ENCODE data around the gene TCAP.

The TCAP gene

DNA sequence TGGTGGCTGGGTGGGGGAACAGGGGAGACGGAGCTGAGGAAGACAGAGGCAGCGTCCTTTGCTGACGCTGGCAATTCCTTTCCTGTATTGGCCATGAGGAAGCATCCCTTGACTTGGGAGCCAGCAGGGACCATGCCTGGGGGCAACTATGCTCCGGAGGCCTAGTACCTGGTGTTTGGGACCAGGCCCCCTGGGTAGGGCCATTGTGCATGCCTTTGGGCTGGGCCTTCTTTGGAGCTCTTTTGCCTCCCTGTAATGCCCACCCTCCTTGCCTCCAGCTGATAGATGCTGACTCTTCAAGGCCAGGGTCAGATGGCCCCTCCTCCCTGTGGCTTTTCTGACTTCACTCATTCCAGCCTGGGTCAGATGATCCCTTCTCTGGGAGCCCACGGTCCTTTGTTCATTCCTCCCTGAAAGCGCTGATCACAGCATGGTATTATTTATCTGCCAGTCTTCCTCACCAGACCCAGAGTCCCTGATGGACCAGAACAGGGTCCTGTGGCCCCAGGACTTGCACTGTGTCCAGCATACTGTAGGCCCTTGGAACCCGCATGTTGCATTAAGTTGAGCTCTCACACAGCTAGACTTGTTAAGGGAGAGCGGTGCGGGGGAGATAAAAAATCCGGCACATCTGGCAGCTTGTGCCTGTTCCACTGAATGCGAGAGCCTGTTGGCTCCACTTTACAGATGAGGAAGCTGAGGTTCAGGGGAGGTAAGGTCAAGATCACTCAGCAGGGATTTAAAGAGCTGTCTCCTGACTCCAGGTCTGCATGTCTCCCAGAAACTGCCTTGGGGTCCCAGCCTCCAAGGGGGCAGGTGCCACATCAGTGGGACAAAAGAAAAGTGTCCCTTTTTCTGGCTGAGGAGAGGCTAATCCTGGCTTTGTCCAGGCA, 25.3 kb upstream of the TCAP start:
- no peak overlapping the region for H4K12ac ChIP-seq (ENCODE audit: low read depth, low read length)
- H3K4me1 ChIP-seq (ENCODE audit: control insufficient read depth in 1 of 2, insufficient read depth in 2 of 2, low read length in 2 of 2), result peaks cover 20 to 21% of the 10 kb centered on the region in 2 experiments
- peaks cover 4% of the 10 kb centered on the region for H3K79me2 ChIP-seq (ENCODE audit: control insufficient read depth, insufficient read depth, low read length, poor library complexity)
- no peak overlapping the region for H3K23ac ChIP-seq (ENCODE audit: low read length)
- H2BK5ac ChIP-seq (ENCODE audit: low read depth, low read length, poor library complexity), result no peak overlapping the region
- no peaks in the 10 kb centered on the region for H3K36me3 ChIP-seq (ENCODE audit: control insufficient read depth in 1 of 2, insufficient read depth in 2 of 2, low read length in 2 of 2)
- peaks cover 7% of the 10 kb centered on the region for H3K79me1 ChIP-seq (ENCODE audit: low read length)
- no peak overlapping the region for H3K14ac ChIP-seq (ENCODE audit: low read length)
- H2BK120ac ChIP-seq (ENCODE audit: insufficient read depth, low read length, poor library complexity), result no peak overlapping the region
- no peaks in the 10 kb centered on the region for H3K27me3 ChIP-seq (ENCODE audit: insufficient read depth, low read length)
- peak overlapping the region; percentile 5 for H2AFZ ChIP-seq (ENCODE audit: insufficient read depth, low read length, poor library complexity)
- no peak overlapping the region for H3K9ac ChIP-seq (ENCODE audit: low read length)
- no peak overlapping the region for H3K18ac ChIP-seq (ENCODE audit: low read length)
- no peak overlapping the region for H3K4ac ChIP-seq (ENCODE audit: low read depth, low read length)
- no peak overlapping the region for H3K27ac ChIP-seq (ENCODE audit: low read depth, low read length)
- no peak overlapping the region for H4K8ac ChIP-seq (ENCODE audit: low read depth, low read length)
- no CpG with 5 or more reads among the region's 11 CpGs for WGBS (ENCODE audit: extremely low coverage, insufficient coverage, insufficient read length)
- no peak for DNase-seq
- H2AK5ac ChIP-seq (ENCODE audit: low read length), result no peak overlapping the region
- H3K4me2 ChIP-seq (ENCODE audit: low read length), result no peak overlapping the region
- H4K91ac ChIP-seq (ENCODE audit: low read depth, low read length), result no peak overlapping the region
- no peaks in the 10 kb centered on the region for H3K9me3 ChIP-seq (ENCODE audit: insufficient read depth, low read depth, low read length)
- no peak overlapping the region for H2BK12ac ChIP-seq (ENCODE audit: low read length)
- no peak overlapping the region for H3K4me3 ChIP-seq (ENCODE audit: low read depth, low read length)

DNA sequence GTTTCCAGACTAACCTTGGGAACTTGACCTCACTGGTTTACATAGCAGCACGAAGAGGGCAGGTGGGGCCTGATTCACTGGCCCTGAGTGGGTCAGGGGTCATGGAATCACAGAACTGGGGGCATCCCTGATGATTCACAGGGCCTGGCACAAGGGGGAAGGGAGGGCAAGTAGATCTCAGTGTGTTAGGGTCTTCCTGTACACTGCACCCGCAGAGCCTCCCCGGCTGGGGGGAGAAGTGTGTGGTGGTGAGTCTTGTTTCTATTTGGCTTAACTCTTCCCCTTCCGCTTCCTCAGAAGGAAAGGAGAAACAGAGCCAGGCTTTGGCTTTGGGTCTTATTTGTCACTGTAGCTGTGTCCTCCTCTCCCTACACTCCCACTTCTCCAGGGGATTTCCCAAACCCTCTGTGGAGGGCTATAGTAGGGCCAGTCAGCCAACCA, 24.5 kb upstream of the TCAP start:
- Histone ChIP-seq H3K18ac (ENCODE audit: low read length) (no peak overlapping the region), H2AFZ (ENCODE audit: insufficient read depth, low read length, poor library complexity) (no peak overlapping the region), H3K79me1 (ENCODE audit: low read length) (peaks cover 7% of the 10 kb centered on the region), H3K27ac (ENCODE audit: low read depth, low read length) (no peak overlapping the region), H3K4ac (ENCODE audit: low read depth, low read length) (no peak overlapping the region), H3K9me3 (ENCODE audit: insufficient read depth, low read depth, low read length) (no peaks in the 10 kb centered on the region), H4K91ac (ENCODE audit: low read depth, low read length) (no peak overlapping the region), H3K36me3 (ENCODE audit: control insufficient read depth in 1 of 2, insufficient read depth in 2 of 2, low read length in 2 of 2) (no peaks in the 10 kb centered on the region), H4K12ac (ENCODE audit: low read depth, low read length) (no peak overlapping the region), H3K14ac (ENCODE audit: low read length) (no peak overlapping the region), H2BK12ac (ENCODE audit: low read length) (no peak overlapping the region), H2AK5ac (ENCODE audit: low read length) (no peak overlapping the region), H3K4me3 (ENCODE audit: low read depth, low read length) (no peak overlapping the region), H3K4me2 (ENCODE audit: low read length) (no peak overlapping the region), H3K9ac (ENCODE audit: low read length) (no peak overlapping the region), H3K79me2 (ENCODE audit: control insufficient read depth, insufficient read depth, low read length, poor library complexity) (peaks cover 4% of the 10 kb centered on the region), H2BK120ac (ENCODE audit: insufficient read depth, low read length, poor library complexity) (no peak overlapping the region), H3K27me3 (ENCODE audit: insufficient read depth, low read length) (no peaks in the 10 kb centered on the region), H3K4me1 (ENCODE audit: control insufficient read depth in 1 of 2, insufficient read depth in 2 of 2, low read length in 2 of 2) (peaks cover 23 to 24% of the 10 kb centered on the region in 2 experiments), H2BK5ac (ENCODE audit: low read depth, low read length, poor library complexity) (no peak overlapping the region), H3K23ac (ENCODE audit: low read length) (no peak overlapping the region), H4K8ac (ENCODE audit: low read depth, low read length) (no peak overlapping the region)
- peak in 1 of 2 donors; percentile 22 for DNase-seq
- no CpG with 5 or more reads among the region's 4 CpGs for WGBS (ENCODE audit: extremely low coverage, insufficient coverage, insufficient read length)

DNA sequence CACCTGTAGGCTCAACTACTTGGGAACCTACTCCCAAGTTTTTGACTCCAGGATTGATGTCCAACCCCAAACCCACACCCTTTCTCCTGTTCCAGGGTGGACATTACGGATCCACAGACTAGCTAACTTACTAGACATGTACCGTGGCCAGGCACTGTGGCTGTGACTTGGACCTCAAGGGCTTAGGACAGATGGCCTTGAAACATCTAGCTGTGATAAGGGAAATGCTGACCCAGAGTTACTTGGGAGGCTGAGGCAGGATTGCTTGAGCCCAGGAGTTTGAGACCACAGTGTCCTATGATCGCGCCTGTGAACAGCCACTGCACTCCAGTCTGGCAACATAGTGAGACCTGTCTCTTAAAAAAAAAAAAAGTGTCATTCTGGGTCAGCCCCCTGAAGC, 24.1 kb upstream of the TCAP start:
- Histone ChIP-seq H3K4me2 (ENCODE audit: low read length) (no peak overlapping the region), H2AK5ac (ENCODE audit: low read length) (no peak overlapping the region), H3K79me1 (ENCODE audit: low read length) (peaks cover 7% of the 10 kb centered on the region), H2BK5ac (ENCODE audit: low read depth, low read length, poor library complexity) (no peak overlapping the region), H3K18ac (ENCODE audit: low read length) (no peak overlapping the region), H3K9me3 (ENCODE audit: insufficient read depth, low read depth, low read length) (no peaks in the 10 kb centered on the region), H2BK12ac (ENCODE audit: low read length) (no peak overlapping the region), H3K79me2 (ENCODE audit: control insufficient read depth, insufficient read depth, low read length, poor library complexity) (peaks cover 4% of the 10 kb centered on the region), H3K27ac (ENCODE audit: low read depth, low read length) (no peak overlapping the region), H3K9ac (ENCODE audit: low read length) (no peak overlapping the region), H3K14ac (ENCODE audit: low read length) (no peak overlapping the region), H2BK120ac (ENCODE audit: insufficient read depth, low read length, poor library complexity) (no peak overlapping the region), H3K4ac (ENCODE audit: low read depth, low read length) (no peak overlapping the region), H3K36me3 (ENCODE audit: control insufficient read depth in 1 of 2, insufficient read depth in 2 of 2, low read length in 2 of 2) (no peaks in the 10 kb centered on the region), H3K4me3 (ENCODE audit: low read depth, low read length) (no peak overlapping the region), H3K4me1 (ENCODE audit: control insufficient read depth in 1 of 2, insufficient read depth in 2 of 2, low read length in 2 of 2) (peaks cover 23 to 24% of the 10 kb centered on the region in 2 experiments), H3K23ac (ENCODE audit: low read length) (no peak overlapping the region), H3K27me3 (ENCODE audit: insufficient read depth, low read length) (no peaks in the 10 kb centered on the region), H4K12ac (ENCODE audit: low read depth, low read length) (no peak overlapping the region), H4K91ac (ENCODE audit: low read depth, low read length) (no peak overlapping the region), H2AFZ (ENCODE audit: insufficient read depth, low read length, poor library complexity) (no peak overlapping the region), H4K8ac (ENCODE audit: low read depth, low read length) (no peak overlapping the region)
- DNase-seq, result no peak
- WGBS (ENCODE audit: extremely low coverage, insufficient coverage, insufficient read length), result no CpG with 5 or more reads among the region's 4 CpGs

- no peak overlapping the region for H3K9ac ChIP-seq (ENCODE audit: low read length)
- no peak overlapping the region for H4K8ac ChIP-seq (ENCODE audit: low read depth, low read length)
- no peak overlapping the region for H4K91ac ChIP-seq (ENCODE audit: low read depth, low read length)
- no peak for DNase-seq
- H4K12ac ChIP-seq (ENCODE audit: low read depth, low read length), result no peak overlapping the region
- H3K4ac ChIP-seq (ENCODE audit: low read depth, low read length), result no peak overlapping the region
- no peaks in the 10 kb centered on the region for H3K36me3 ChIP-seq (ENCODE audit: control insufficient read depth in 1 of 2, insufficient read depth in 2 of 2, low read length in 2 of 2)
- no peak overlapping the region for H2BK120ac ChIP-seq (ENCODE audit: insufficient read depth, low read length, poor library complexity)
- H3K4me1 ChIP-seq (ENCODE audit: control insufficient read depth in 1 of 2, insufficient read depth in 2 of 2, low read length in 2 of 2), result peaks cover 20 to 24% of the 10 kb centered on the region in 2 experiments
- no peak overlapping the region for H2AFZ ChIP-seq (ENCODE audit: insufficient read depth, low read length, poor library complexity)
- no peak overlapping the region for H3K4me3 ChIP-seq (ENCODE audit: low read depth, low read length)
- peaks cover 4% of the 10 kb centered on the region for H3K79me2 ChIP-seq (ENCODE audit: control insufficient read depth, insufficient read depth, low read length, poor library complexity)
- peaks cover 5% of the 10 kb centered on the region for H3K79me1 ChIP-seq (ENCODE audit: low read length)
- H3K27ac ChIP-seq (ENCODE audit: low read depth, low read length), result no peak overlapping the region
- H3K27me3 ChIP-seq (ENCODE audit: insufficient read depth, low read length), result no peaks in the 10 kb centered on the region
- no peak overlapping the region for H3K4me2 ChIP-seq (ENCODE audit: low read length)
- no CpG with 5 or more reads among the region's 7 CpGs for WGBS (ENCODE audit: extremely low coverage, insufficient coverage, insufficient read length)
- no peak overlapping the region for H3K23ac ChIP-seq (ENCODE audit: low read length)
- no peak overlapping the region for H2BK12ac ChIP-seq (ENCODE audit: low read length)
- no peaks in the 10 kb centered on the region for H3K9me3 ChIP-seq (ENCODE audit: insufficient read depth, low read depth, low read length)
- H2AK5ac ChIP-seq (ENCODE audit: low read length), result no peak overlapping the region
- no peak overlapping the region for H3K14ac ChIP-seq (ENCODE audit: low read length)
- H2BK5ac ChIP-seq (ENCODE audit: low read depth, low read length, poor library complexity), result no peak overlapping the region
- H3K18ac ChIP-seq (ENCODE audit: low read length), result no peak overlapping the region
Measured at GRCh38 chr17:39641883-39642282, 23.3 kb upstream of the TCAP start.
